K562 (cell line): ENCODE measurements around the gene KRT1. TPM values are rescaled to one million over a fixed set of nuclear protein-coding genes. Genes with fewer than 3 reads are reported as not detected.

Source experiments
- ARID1B ChIP-seq: fragments of 450-650 bp; IDR thresholded peaks from 2 replicates; pipeline ENCODE4 v1.6.1; 2016; ENCODE audit warnings: antibody characterized with exemption, mild to moderate bottlenecking, inconsistent platforms
- ELF1 ChIP-seq: fragments of 200-800 bp; sonication (Bioruptor generic); IDR thresholded peaks from 2 replicates; pipeline ENCODE4 v1.6.1; 2016; ENCODE audit warnings: missing genetic modification characterization, missing compliant biosample characterization
- ELF2 ChIP-seq: fragments of 250-450 bp; sonication (Bioruptor Pico); IDR thresholded peaks from 2 replicates; pipeline ENCODE4 v1.5.0; 2021; ENCODE audit warnings: mild to moderate bottlenecking
- EP300 ChIP-seq: IDR thresholded peaks from 2 replicates; pipeline ENCODE4 v1.6.1; 2012; ENCODE audit warnings: low read length, improper control_type of control experiment
- GTF2E2 ChIP-seq: fragments of 200-800 bp; sonication (Bioruptor generic); IDR thresholded peaks from 2 replicates; pipeline ENCODE4 v1.6.1; 2016; ENCODE audit warnings: missing genetic modification characterization, missing compliant biosample characterization
- HNRNPL ChIP-seq: fragments of 200-400 bp; formaldehyde crosslinking; IDR thresholded peaks from 2 replicates; pipeline ENCODE4 v1.6.1; 2017; ENCODE audit warnings: low read depth, mild to moderate bottlenecking, low read length
- MGA ChIP-seq: fragments of 450-650 bp; IDR thresholded peaks from 2 replicates; pipeline ENCODE4 v1.6.1; 2016; ENCODE audit warnings: mild to moderate bottlenecking, moderate library complexity
- MTA2 ChIP-seq: fragments of 450-650 bp; IDR thresholded peaks from 2 replicates; pipeline ENCODE4 v1.6.1; 2016; ENCODE audit warnings: low read depth
- NBN ChIP-seq: fragments of 450-650 bp; IDR thresholded peaks from 2 replicates; pipeline ENCODE4 v1.6.1; 2016; ENCODE audit warnings: low read depth, mild to moderate bottlenecking
- NFRKB ChIP-seq: fragments of 450-650 bp; IDR thresholded peaks from 2 replicates; pipeline ENCODE4 v1.6.1; 2016; ENCODE audit warnings: low read depth
- NRF1 ChIP-seq, 2 experiments: fragments of 450-650 bp; IDR thresholded peaks in 1 of 2; conservative IDR thresholded peaks in 1 of 2; 2 replicates each; pipeline ENCODE4 v1.6.1; 2014; ENCODE audit warnings: mild to moderate bottlenecking in 2 of 2
- PHB2 ChIP-seq: fragments of 450-650 bp; IDR thresholded peaks from 2 replicates; pipeline ENCODE4 v1.6.1; 2017; ENCODE audit warnings: low read depth
- RBFOX2 ChIP-seq: fragments of 200-400 bp; formaldehyde crosslinking; IDR thresholded peaks from 2 replicates; pipeline ENCODE4 v1.6.1; 2017; ENCODE audit warnings: low read depth, mild to moderate bottlenecking, low read length, moderate library complexity
- TCF15 ChIP-seq: fragments of 250-450 bp; sonication (Bioruptor Pico); IDR thresholded peaks from 2 replicates; pipeline ENCODE4 v1.8.0; 2022; ENCODE audit warnings: moderate library complexity, mild to moderate bottlenecking, inconsistent platforms
- ZEB2 ChIP-seq: fragments of 450-650 bp; IDR thresholded peaks from 2 replicates; pipeline ENCODE4 v1.6.1; 2016
- ZNF23 ChIP-seq: fragments of 250-450 bp; sonication (Bioruptor Pico); IDR thresholded peaks from 2 replicates; pipeline ENCODE4 v1.4.0; 2020; ENCODE audit warnings: mild to moderate bottlenecking
- ZNF253 ChIP-seq: fragments of 250-450 bp; sonication (Bioruptor Pico); conservative IDR thresholded peaks from 2 replicates; pipeline ENCODE4 v1.6.1; 2021; ENCODE audit warnings: mild to moderate bottlenecking
- ZNF644 ChIP-seq: fragments of 200-800 bp; sonication (Bioruptor generic); IDR thresholded peaks from 2 replicates; pipeline ENCODE4 v1.6.1; 2016; ENCODE audit warnings: low read depth, missing genetic modification characterization, missing compliant biosample characterization
- polyA plus RNA-seq, 8 experiments: library from polyadenylated mRNA; depleted of rRNA in 4 of 8; stranded (reverse) in 5 of 8; unstranded in 3 of 8; fragments of >200 nt; fragmentation: Nextera tagmentation in 2 of 8; fragmentation: Illumina TruSeq in 1 of 8; extraction: Ambion mirVana in 2 of 8; extraction: Trizol in 1 of 8; gene quantifications; 2 replicates each; pipeline versions ENCODE4 v1.2.1 to v1.2.3, GENCODE V29; 2011 to 2014; ENCODE audit warnings: inconsistent platforms in 1 of 8, missing spikeins in 1 of 8
- total RNA-seq, 7 experiments: library from RNA; depleted of rRNA in 6 of 7; stranded (reverse); fragments of >200 nt in 6 of 7; fragmentation: Illumina TruSeq in 2 of 7; extraction: Trizol in 2 of 7; gene quantifications; 2 replicates each; pipeline versions ENCODE4 v1.2.1 to v1.2.3, GENCODE V29; 2011 to 2021; ENCODE audit warnings: low replicate concordance in 1 of 7

KRT1 gene
- total and polyA plus RNA-seq, 9 of the 15 experiments (the other 6 are each of a cell fraction or from before 2014, with no cell fraction given) = 0.18 TPM; not detected in 8

GRCh38 chr12:52662093-52662917 lies 17.9 kb downstream of the KRT1 start (continued):
- TF ChIP-seq RBFOX2 = peak; percentile 37; the same call in 1 of the 2 replicates
- TF ChIP-seq ELF1 = no peak; the same call in 1 of the 2 replicates
- peak; percentile 37; the same call in 1 of the 2 replicates for TF ChIP-seq GTF2E2 (tag)
- TF ChIP-seq MGA = peak; percentile 92
- TF ChIP-seq ZNF23 (CRISPR knock-in tag) = no peak
- TF ChIP-seq ZNF253 (CRISPR knock-in tag) = no peak
- peak; percentile 87 for TF ChIP-seq ZEB2
- peak in 1 of 2 experiments; percentile 31; a peak in 1 of 4 replicates for TF ChIP-seq NRF1 (conservative IDR thresholded peaks at IDR 0.05 in 1 of 2, IDR thresholded peaks at IDR 0.05 in 1 of 2)
- TF ChIP-seq ELF2 = peak; percentile 42; the same call in 1 of the 2 replicates
- peak; percentile 80 for TF ChIP-seq PHB2
- TF ChIP-seq EP300 = peak; percentile 100
- TF ChIP-seq HNRNPL = no peak
- TF ChIP-seq NBN = peak; percentile 98
- peak; percentile 95 for TF ChIP-seq MTA2
- no peak for TF ChIP-seq NFRKB
- TF ChIP-seq ARID1B = peak; percentile 99
- TF ChIP-seq ZNF644 (tag) = peak; percentile 96
- 0 out of 2 replicates have a peak, but pooled peaks have one; percentile 18 for TF ChIP-seq TCF15 (CRISPR knock-in tag)
